Kidney (tissue), 14 donors: Measurements from ENCODE around the gene TF. TPM values are rescaled to one million over a fixed set of nuclear protein-coding genes. Genes with fewer than 3 reads are reported as not detected.

ENCODE experiments used
- DNase-seq, 5 donors: peaks; one replicate each; pipeline ENCODE4 v3.0.0-alpha.2; 2013 to 2020
- FAIRE-seq: peaks from 2 replicates; lab custom pipeline; 2012; peaks lifted over from hg19 to GRCh38; lab: Jason Lieb, UNC
- H3K27ac ChIP-seq, 2 donors: one replicate each; pipeline ENCODE4 v1.7.0; 2013; ENCODE audit warnings: low read depth in 2 of 2, low read length in 2 of 2, inconsistent platforms in 1 of 2
- H3K27me3 ChIP-seq: one replicate; pipeline ENCODE4 v1.7.1; 2013; ENCODE audit warnings: low read length, inconsistent platforms; ENCODE audit not compliant: control insufficient read depth, insufficient read depth
- H3K36me3 ChIP-seq, 3 donors: one replicate each; pipeline versions ENCODE4 v1.7.0 to v1.7.1; 2013; ENCODE audit warnings: low read length in 3 of 3, control low read depth in 1 of 3, inconsistent platforms in 1 of 3; ENCODE audit not compliant: insufficient read depth in 3 of 3, control insufficient read depth in 2 of 3
- H3K4me1 ChIP-seq, 3 donors: one replicate each; pipeline versions ENCODE4 v1.7.0 to v1.7.1; 2013; ENCODE audit warnings: low read length in 3 of 3, inconsistent platforms in 1 of 3, low read depth in 1 of 3; ENCODE audit not compliant: control insufficient read depth in 2 of 3, insufficient read depth in 2 of 3
- H3K4me3 ChIP-seq, 3 donors: one replicate each; pipeline versions ENCODE4 v1.7.0 to v1.8.1; 2013; ENCODE audit warnings: low read length in 3 of 3, control low read depth in 1 of 3, inconsistent platforms in 1 of 3
- H3K9ac ChIP-seq, 3 donors: one replicate each; pipeline versions ENCODE4 v1.7.0 to v1.7.1; 2013; ENCODE audit warnings: low read length in 3 of 3, control low read depth in 1 of 3, inconsistent platforms in 1 of 3
- H3K9me3 ChIP-seq, 3 donors: one replicate each; pipeline versions ENCODE4 v1.7.0 to v1.7.1; 2013; ENCODE audit warnings: low read length in 3 of 3, control low read depth in 1 of 3, inconsistent platforms in 1 of 3; ENCODE audit not compliant: control insufficient read depth in 2 of 3, insufficient read depth in 1 of 3
- intact Hi-C: fragments of 100-400 bp; cut with DNase I; formaldehyde crosslinking; loops from one replicate; pipeline ENCODE4 v1.11.1; 2022
- polyA plus RNA-seq: library from polyadenylated mRNA; stranded (reverse); fragments of 350-450 nt; fragmentation: Illumina TruSeq; extraction: RNeasy Lipid Tissue Mini Kit (QIAGEN cat#74804); gene quantifications from one replicate; pipeline ENCODE4 v1.2.3, GENCODE V29; 2014; ENCODE audit warnings: low read depth, low replicate concordance; ENCODE audit not compliant: insufficient read depth
- total RNA-seq: library from RNA; stranded (reverse); fragmentation: NEBNext Ultra II Directional; extraction: Animal tissue kit (Norgen Biotek cat#: 25700); gene quantifications from one replicate; pipeline ENCODE4 v1.2.1, GENCODE V29; 2021
- TF ChIP-seq, protein P1 (sequence below): IDR thresholded peaks from 3 replicates; pipeline ENCODE4 v1.5.1; 2012; ENCODE audit warnings: mild to moderate bottlenecking, moderate library complexity, borderline replicate concordance; ENCODE audit not compliant: insufficient read depth; ENCODE audit errors: extremely low read depth
- donor health status: control.
- donor health status: control.
- donor health status: control.
- donor health status: control.
- donor health status: control.
- donor health status: DM: yes; HTN: yes; CAD: no.
- donor health status: Normal renal cell carcinoma (clear cell type).

The TF gene
- total and polyA plus RNA-seq, 2 donors from 2014 or later: 0.88 to 1.4 TPM

GRCh38 chr3:133699903-133700302, 46.3 kb upstream of the TF start:
- intact Hi-C loops: no loop called here

DNA sequence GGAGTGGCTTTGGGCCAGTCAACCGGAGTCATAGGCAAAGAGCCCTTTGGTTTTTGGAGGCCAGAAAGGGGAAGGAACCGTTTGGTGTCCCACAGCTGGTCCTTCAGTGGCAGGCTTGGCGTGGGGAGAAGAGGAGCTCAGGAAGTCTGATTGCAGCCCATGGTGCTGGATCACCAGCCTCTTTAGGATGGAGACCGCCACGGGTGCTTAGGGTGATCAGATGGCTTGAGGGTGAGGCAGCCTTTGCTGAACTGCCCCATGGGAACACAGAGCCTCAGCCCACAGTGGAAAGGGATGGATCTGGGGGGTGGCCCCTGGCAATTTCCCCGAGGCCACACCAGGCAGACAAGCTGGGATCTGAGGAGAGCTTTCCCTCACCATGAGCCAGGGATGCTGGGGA, 45.8 kb upstream of the TF start:
- H3K4me1 ChIP-seq: no peaks in the 10 kb centered on the region
- no peaks in the 10 kb centered on the region for H3K36me3 ChIP-seq
- H3K4me3 ChIP-seq: no peak overlapping the region
- H3K27me3 ChIP-seq: no peaks in the 10 kb centered on the region
- no peak overlapping the region for H3K9ac ChIP-seq
- peaks cover 0 to 3% (median 0%) of the 10 kb centered on the region in 3 donors for H3K9me3 ChIP-seq
- TF ChIP-seq, protein P1, sequence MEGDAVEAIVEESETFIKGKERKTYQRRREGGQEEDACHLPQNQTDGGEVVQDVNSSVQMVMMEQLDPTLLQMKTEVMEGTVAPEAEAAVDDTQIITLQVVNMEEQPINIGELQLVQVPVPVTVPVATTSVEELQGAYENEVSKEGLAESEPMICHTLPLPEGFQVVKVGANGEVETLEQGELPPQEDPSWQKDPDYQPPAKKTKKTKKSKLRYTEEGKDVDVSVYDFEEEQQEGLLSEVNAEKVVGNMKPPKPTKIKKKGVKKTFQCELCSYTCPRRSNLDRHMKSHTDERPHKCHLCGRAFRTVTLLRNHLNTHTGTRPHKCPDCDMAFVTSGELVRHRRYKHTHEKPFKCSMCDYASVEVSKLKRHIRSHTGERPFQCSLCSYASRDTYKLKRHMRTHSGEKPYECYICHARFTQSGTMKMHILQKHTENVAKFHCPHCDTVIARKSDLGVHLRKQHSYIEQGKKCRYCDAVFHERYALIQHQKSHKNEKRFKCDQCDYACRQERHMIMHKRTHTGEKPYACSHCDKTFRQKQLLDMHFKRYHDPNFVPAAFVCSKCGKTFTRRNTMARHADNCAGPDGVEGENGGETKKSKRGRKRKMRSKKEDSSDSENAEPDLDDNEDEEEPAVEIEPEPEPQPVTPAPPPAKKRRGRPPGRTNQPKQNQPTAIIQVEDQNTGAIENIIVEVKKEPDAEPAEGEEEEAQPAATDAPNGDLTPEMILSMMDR: no peak
- intact Hi-C loops: no loop called here
- no peak overlapping the region for H3K27ac ChIP-seq
- DNase-seq: no peak
- FAIRE-seq: no peak

More at GRCh38 chr3:133699903-133700302, 46.3 kb upstream of the TF start:
- no peaks in the 10 kb centered on the region for H3K36me3 ChIP-seq
- peaks cover 0 to 3% (median 0%) of the 10 kb centered on the region in 3 donors for H3K9me3 ChIP-seq
- no peak overlapping the region for H3K4me3 ChIP-seq
- H3K4me1 ChIP-seq: no peaks in the 10 kb centered on the region
- H3K27me3 ChIP-seq: no peaks in the 10 kb centered on the region
- H3K9ac ChIP-seq: no peak overlapping the region
- H3K27ac ChIP-seq: no peak overlapping the region
- TF ChIP-seq, protein P1: no peak
- FAIRE-seq (no peak), DNase-seq (no peak)

DNA sequence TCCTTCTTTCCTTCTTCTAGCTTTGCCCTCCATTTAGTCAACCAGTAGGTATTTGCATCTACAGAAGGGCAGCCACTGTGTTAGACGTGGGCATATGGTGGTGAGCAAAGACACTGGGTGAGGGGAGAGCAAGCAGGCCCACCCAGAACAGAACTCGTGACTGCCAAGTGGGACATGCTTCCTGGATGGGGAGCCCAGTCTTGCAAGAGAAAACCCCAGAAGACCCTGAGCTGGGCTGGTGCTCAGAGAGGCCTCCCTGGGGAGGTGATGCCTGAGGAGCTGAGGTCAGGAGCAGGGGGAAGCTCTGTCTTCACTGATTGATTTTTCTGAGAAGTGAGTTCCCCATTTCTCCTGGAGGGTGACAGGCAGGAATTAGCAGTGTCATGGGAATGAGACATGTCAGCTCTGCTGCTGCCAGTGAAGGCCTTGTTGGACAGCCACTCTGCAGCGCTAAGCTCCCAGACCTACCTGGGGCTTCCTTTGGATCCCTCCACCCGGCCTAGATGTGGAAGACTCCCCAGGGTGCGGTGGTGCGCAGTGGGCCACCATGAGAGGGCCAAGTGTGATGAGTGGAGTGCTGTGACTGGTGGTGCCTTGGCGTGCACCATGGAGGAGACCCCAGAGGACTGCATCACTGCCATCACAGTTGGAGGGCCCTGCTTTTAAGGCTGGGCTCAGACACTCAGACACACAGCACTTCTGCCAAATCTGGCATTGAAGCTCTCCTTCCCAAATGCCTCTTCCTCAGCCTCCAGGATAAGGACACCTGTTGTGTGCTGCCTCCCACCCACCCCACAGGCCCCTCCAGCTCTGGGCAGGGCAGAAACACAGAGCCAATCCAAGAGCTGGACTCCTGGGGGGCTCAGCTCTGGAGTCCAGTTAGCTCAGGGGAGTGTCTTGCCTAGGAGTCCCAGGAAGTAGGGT, 44.5 kb upstream of the TF start:
- no peak overlapping the region for H3K27ac ChIP-seq
- H3K4me3 ChIP-seq: no peak overlapping the region
- no peak overlapping the region for H3K9ac ChIP-seq
- H3K4me1 ChIP-seq: no peaks in the 10 kb centered on the region
- intact Hi-C loops: no loop called here
- FAIRE-seq (no peak), DNase-seq (no peak)
- H3K27me3 ChIP-seq: no peaks in the 10 kb centered on the region
- TF ChIP-seq, protein P1: no peak
- peaks cover 0 to 3% (median 0%) of the 10 kb centered on the region in 3 donors for H3K9me3 ChIP-seq
- no peaks in the 10 kb centered on the region for H3K36me3 ChIP-seq
